ENCODE data around the gene GSG1.
"Not testable (repeated sequence)": the region's sequence is repeated elsewhere in the genome, so short reads cannot be mapped to it uniquely, and the experiment has no call there.

Gene GSG1

DNA sequence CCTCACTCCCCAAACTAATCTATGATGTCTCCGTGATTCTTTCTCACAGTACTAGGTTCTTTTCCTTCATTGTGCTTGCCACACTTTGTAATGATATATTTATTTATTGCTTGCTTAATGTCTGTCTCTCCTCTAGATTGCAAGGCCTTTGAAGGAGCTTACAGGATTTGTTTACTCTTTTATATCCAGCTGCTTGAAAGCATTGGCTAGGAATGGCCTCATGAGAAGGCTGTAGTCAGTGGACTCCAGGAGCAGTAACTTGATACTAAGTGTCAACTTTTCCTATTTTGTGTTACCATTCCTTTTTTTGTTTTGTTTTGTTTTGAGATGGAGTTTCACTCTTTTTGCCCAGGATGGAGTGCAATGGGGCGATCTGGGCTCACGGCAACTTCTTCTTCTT, 66.6 kb downstream of the GSG1 start:
- H3K27ac ChIP-seq = no peak overlapping the region
- POLR2A ChIA-PET (ENCODE audit: low non-redundant PET) = no interaction called here
- CTCF ChIA-PET = no interaction called here
- DNase-seq (ENCODE audit: low spot score) = no peak
- TF ChIP-seq, protein P1, sequence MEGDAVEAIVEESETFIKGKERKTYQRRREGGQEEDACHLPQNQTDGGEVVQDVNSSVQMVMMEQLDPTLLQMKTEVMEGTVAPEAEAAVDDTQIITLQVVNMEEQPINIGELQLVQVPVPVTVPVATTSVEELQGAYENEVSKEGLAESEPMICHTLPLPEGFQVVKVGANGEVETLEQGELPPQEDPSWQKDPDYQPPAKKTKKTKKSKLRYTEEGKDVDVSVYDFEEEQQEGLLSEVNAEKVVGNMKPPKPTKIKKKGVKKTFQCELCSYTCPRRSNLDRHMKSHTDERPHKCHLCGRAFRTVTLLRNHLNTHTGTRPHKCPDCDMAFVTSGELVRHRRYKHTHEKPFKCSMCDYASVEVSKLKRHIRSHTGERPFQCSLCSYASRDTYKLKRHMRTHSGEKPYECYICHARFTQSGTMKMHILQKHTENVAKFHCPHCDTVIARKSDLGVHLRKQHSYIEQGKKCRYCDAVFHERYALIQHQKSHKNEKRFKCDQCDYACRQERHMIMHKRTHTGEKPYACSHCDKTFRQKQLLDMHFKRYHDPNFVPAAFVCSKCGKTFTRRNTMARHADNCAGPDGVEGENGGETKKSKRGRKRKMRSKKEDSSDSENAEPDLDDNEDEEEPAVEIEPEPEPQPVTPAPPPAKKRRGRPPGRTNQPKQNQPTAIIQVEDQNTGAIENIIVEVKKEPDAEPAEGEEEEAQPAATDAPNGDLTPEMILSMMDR (conservative IDR thresholded peaks at IDR 0.05; ENCODE audit: low read depth) = no peak

DNA sequence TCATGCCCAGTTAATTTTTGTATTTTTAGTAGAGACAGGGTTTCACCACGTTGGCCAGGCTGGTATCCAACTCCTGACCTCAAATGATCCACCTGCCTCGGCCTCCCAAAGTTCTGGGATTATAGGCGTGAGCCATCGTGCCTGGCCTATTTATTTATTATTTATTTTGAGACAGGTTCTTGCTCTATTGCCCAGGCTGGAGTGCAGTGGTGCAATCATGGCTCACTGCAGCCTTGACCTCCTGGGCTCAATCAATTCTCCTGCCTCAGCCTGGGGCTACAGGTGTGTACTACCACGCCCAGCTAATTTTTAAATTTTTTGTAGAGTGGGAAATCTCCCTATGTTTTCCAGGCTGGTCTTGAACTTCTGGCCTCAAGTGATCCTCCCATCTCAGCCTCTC, 68.1 kb downstream of the GSG1 start:
- DNase-seq (ENCODE audit: low spot score); H3K27ac ChIP-seq; CTCF ChIA-PET; POLR2A ChIA-PET (ENCODE audit: low non-redundant PET): not testable (repeated sequence)
